DMS 273 (cell line): ENCODE data around the gene LYPLAL1.
"Not testable (repeated sequence)": the region's sequence is repeated elsewhere in the genome, so short reads cannot be mapped to it uniquely, and the experiment has no call there.

Experiments
- DNase-seq: peaks from one replicate; lab custom pipeline; 2025; ENCODE audit not compliant: unreplicated experiment; lab: John Stamatoyannopoulos, UW

Gene LYPLAL1

GRCh38 chr1:219161371-219161770 is 12.3 kb upstream of the LYPLAL1 start:
- DNase-seq, result no peak

GRCh38 chr1:219163401-219163954 is 10.2 kb upstream of the LYPLAL1 start:
- no peak for DNase-seq

GRCh38 chr1:219171192-219171935 is 2.3 kb upstream of the LYPLAL1 start:
- DNase-seq, result peak; percentile 14

- DNase-seq, result no peak
Measured at GRCh38 chr1:219172821-219173220, 857 bp upstream of the LYPLAL1 start.

- no peak for DNase-seq
Measured at GRCh38 chr1:219173434-219173757, 282 bp upstream of the LYPLAL1 start.

- DNase-seq, result peak; percentile 77
Measured at GRCh38 chr1:219174460-219175211, 958 bp downstream of the LYPLAL1 start.

GRCh38 chr1:219175212-219175564 is 1.5 kb downstream of the LYPLAL1 start:
- no peak for DNase-seq

GRCh38 chr1:219176168-219176567 is 2.5 kb downstream of the LYPLAL1 start:
- no peak for DNase-seq

GRCh38 chr1:219177363-219177762 is 3.7 kb downstream of the LYPLAL1 start:
- no peak for DNase-seq

GRCh38 chr1:219177940-219178339 is 4.3 kb downstream of the LYPLAL1 start:
- DNase-seq, result no peak

GRCh38 chr1:219179293-219179692 is 5.6 kb downstream of the LYPLAL1 start:
- DNase-seq, result no peak

GRCh38 chr1:219184337-219184736 is 10.7 kb downstream of the LYPLAL1 start:
- no peak for DNase-seq

- DNase-seq, result no peak
Measured at GRCh38 chr1:219185486-219186117, 11.9 kb downstream of the LYPLAL1 start.

- no peak for DNase-seq
Measured at GRCh38 chr1:219188331-219188803, 14.7 kb downstream of the LYPLAL1 start.

- DNase-seq, result peak; percentile 58
Measured at GRCh38 chr1:219189021-219189824, 15.5 kb downstream of the LYPLAL1 start.

- DNase-seq, result no peak
Measured at GRCh38 chr1:219189952-219190351, 16.3 kb downstream of the LYPLAL1 start.

GRCh38 chr1:219190605-219191004 is 16.9 kb downstream of the LYPLAL1 start:
- DNase-seq, result no peak

- DNase-seq, result not testable (repeated sequence)
Measured at GRCh38 chr1:219195833-219196232, 22.2 kb downstream of the LYPLAL1 start.

- no peak for DNase-seq
Measured at GRCh38 chr1:219201656-219202055, 28.0 kb downstream of the LYPLAL1 start.

- no peak for DNase-seq
Measured at GRCh38 chr1:219202567-219202966, 28.9 kb downstream of the LYPLAL1 start.

- DNase-seq, result no peak
Measured at GRCh38 chr1:219206350-219206749, 32.7 kb downstream of the LYPLAL1 start.
